ENCODE data around the gene SLC35B4.

SLC35B4 gene, protein sequence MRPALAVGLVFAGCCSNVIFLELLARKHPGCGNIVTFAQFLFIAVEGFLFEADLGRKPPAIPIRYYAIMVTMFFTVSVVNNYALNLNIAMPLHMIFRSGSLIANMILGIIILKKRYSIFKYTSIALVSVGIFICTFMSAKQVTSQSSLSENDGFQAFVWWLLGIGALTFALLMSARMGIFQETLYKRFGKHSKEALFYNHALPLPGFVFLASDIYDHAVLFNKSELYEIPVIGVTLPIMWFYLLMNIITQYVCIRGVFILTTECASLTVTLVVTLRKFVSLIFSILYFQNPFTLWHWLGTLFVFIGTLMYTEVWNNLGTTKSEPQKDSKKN

DNA sequence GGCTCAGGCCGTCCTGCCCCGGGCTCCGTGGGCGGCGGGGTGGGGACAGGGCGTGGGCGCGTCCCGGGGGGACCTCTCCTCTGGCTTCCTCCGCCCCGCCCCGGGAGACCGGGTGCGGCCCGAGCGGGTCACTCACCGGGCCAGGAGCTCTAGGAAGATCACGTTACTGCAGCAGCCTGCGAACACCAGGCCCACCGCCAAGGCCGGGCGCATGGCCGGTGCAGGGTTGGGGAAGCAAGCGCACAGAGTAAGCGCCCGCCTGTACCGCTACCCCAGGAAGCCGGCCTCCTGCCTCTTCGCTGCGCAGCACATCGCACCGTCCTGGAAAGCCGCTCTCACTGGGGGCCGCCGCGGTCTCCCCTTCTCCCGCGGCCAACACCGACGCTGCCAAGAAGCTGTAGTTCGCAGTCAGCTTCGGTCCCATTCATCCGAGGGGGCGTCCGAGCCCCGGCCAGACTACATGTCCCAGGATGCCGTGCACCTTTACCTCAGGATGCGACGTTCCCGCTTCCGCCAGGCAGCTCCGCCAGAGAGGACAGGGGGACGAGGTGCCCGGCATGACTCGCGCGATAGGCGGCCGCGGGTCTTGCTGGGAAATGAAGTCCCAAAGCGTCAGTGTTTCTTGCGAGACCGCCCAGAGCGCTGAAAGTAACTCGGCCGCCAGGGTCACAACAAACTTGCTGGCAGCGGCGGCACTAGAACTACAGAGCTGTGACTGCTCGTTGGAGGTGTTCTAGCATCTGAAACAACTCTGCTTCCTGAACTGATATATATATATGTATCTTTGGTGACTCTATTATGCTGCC is at the start of gene SLC35B4:
TSS of gene SLC35B4 (minus strand) at position 392 of the 806 bp plus-strand sequence. CDS start at position 213, 179 bp downstream.
- DNase-seq = peak; percentile 95

DNA sequence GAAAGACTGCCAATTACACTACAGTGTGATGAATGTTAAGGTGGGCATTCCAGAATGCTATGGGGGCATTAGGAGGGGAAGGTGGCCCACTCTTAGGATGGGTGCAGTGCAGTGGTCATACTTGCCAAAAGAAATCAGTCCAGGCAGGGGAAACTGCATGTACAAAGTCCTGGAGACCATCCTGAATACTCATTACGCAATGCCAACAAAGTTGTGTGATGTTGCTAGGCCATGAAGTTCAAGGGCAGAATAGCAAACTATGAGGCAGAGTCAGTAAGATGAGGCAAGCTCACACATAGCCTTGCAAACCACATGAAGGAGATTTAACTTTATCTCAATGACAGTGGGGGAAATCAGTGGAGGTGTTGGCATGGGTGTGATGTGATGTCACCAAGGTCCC is 49.8 kb upstream of the SLC35B4 start:
- no peak for DNase-seq

DNA sequence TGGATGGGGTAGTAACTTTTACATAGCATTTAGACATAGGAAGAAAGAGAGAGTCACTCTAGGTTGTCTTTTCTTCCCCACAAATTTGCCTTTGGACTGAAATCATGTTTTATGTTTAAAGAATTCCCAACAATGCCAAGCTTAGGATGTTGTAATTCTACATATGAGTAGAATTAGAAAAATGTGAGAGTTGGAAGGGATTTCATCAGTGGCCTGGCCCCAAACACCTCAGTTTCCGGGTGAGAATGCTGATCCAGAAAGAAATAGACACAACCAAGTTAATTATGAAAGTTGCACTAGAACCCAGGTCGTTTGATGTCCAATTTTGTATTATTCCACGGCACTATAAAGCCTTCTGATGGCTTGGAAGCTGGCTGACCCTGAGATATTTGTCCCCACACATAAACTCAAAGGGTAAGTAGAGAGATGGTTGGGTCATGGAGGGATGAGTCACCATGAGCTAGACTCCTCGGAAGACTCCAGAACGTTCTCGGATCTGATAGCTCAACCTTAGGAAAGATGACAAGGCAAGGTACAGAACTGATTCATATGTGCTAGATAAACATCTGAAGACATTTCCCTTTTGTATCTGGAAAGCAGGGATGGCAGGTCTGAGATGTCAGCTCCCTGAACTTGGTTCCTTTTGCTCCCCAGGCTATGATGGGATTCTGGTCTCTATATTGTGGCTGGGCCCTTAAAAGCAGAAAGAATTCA is 48.8 kb upstream of the SLC35B4 start:
- no peak for DNase-seq

DNA sequence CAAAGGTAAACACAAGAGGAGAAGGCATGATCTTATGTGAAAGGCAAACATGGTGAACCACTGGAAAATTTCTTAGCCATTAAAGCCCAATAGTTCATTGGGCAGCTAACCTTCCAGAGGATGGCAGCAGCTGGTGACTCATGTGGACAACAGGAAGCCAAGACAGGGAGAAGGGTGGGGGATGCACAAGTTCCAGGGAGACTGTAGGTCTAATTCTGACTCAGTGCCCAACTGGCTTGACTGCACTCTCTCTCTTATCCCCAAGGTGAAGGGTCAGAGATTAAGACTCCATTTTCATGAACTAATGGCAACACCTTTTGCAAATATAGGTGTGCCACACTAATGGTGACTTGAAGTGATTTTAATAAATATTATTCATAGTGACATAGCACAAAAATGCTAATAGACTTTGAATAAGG is 47.9 kb upstream of the SLC35B4 start:
- no peak for DNase-seq

DNA sequence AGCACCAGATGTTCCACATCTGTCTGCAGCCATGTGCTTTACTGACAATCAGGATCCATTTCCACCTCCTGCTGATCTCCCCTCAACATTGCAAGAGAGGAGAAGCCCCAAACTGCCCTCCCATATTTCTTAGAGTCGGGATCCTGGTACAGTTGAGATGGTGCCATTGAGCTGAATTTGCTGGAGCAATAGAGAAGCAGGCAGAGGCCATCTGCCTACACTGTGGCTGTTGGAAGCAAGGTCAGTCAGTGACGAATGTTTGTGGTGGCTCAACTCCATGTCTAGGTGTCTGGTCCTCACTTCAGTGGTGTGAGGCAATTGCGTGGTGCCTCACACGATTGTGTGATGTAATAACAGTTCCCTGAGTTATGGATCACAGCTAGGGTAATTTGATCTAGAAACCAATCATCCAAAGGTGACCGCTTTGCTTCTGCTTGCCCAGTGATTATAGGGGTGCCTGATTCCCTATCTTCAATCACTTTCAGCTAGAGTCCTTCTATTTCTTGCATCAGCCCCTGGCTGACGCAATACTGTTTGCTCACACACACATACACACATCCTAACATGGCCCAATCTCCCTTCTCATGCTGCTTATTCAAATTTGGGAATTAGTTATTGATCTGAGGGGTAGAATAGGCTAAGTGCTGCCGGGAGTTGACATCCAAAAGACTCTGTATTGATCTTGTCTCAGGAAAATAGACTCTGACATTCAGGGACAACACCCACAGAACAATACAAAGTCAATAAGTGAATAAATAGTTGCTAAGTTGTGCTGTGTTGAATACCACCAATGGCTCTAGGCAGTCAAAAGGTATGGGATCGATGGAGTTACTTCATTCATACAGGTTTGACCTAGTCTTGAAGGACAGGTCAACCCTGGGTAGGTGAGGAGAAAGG is 46.1 kb upstream of the SLC35B4 start:
- no peak for DNase-seq

DNA sequence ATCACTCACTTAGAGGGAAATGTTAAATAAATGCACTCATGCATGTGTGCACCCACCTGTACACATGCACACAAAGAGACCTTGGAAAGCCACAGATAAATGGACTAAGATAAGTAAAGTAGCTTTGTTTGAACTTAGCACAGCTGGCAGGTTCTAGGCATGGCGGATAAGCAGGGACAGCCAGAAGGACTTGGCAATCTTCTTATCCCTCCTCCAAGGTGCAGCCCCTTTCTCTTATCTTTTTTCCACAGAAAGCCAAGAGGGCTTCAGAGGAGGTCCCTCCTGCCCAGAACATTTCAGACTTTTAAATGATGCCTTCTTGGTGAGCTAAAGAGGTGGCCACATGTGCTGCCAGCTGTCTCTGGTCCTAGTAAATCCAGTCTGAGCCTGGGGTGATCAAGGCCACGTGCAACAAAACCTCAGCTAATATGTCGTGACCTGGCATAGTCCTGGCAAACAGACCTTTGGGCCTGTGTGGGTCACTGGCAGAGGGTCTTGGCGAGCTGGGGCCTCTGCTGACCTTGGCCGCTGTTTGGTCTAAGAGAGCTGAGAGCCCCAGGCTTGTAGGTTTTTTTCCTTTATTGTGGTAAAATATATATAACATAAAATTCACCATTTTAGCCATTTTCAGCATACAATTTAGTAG is 43.2 kb upstream of the SLC35B4 start:
- no peak for DNase-seq

DNA sequence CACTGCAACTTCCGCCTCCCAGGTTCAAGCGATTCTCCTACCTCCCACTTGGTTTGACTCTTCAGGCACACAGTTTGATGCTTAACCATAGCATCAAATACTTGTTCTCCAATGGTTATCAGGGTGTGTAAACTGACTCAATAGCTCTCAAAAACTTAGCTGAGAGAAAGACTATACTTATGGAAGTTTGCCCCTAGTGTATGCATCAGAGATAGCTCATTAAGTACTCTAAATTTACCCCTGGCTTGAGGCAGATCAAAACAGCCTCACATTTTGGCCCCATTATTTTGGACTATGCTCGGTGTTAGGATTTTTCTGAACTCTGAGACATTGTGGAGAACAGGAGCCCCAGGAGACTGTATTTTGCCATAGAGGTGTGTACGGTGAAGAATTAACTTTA is 40.8 kb upstream of the SLC35B4 start:
- DNase-seq = no peak

DNA sequence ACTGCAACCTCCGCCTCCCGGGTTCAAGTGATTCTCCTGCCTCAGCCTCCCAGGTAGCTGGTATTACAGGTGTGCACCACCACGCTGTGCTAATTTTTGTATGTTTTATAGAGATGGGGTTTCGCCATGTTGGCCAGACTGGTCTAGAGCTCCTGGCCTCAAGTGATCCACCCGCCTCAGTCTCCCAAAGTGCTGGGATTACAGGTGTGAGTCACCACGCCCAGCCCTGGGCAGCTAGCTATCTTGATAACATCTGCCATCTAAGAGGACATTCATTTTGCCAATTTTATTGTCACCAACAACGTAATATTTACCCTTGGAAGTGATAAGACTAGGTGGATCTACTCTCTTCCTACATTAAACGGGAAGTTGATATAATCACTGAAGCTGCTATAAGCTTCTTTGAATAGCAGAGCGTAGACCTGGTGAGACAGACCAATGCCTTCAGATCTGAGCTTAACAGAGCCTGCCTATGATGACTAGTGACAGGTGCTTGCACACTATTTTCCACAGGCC is 39.7 kb upstream of the SLC35B4 start:
- no peak for DNase-seq

DNA sequence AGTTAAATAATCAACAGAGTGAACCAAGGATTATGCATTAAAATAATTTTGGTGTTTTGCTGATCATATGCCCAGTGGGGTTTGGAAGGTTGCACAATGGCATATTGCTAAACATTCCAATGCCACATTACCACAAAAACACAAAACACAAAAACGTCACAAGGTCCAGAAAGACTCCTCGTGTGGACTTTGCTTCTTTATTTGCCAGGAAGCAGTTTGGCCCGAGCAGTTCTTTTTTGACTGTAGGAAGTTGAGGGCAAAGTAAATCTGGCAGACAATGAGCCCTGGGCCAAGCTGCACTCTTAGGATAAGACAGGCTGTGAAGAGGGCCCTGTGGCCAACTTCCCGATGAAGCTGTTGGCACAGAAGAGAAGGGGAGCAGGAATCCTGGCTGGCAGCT is 39.2 kb upstream of the SLC35B4 start:
- DNase-seq = no peak

DNA sequence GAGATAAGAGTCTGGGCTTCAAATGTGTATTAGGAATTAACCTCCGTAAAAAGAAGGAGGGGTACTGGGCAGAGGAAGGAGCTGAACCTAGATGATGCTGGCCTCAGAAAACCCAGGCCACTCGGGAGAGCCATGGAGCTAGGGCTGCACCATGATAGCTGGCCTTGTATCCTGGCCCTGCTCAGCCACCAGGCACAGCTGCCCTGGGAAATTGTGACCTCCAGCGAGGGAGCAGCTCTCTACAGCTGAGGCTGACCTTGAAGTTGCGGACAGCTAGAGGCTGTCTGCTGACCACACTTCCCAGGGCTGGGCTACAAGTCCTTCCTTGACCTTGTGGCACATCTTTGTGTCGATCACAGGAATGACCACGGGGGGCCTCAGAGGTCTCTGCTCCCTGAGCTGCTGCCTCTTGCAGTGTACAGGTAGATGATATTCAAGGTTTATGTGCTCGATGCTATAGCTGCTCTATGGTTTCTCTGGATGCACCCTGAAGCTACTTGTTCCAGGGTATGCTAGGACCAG is 38.3 kb upstream of the SLC35B4 start:
- DNase-seq = no peak

DNA sequence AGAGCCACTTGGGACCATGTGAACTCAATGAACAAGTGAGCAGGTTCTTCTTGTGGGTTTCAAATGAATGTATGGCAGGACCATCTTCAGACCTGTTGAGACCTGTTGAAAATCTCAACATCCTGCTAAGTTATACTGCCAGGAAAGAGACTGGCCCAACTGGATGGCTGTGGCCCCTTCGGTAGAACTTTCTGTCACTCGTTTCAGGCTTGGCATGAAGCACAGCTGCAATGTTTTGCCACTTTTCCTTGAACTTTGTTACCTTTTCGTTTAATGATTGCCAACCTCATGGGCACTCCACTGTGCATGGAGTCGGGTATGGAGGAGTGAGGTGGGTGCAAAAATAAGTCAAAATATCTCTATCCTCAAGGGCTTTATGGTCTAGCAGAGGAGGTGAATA is 36.7 kb upstream of the SLC35B4 start:
- no peak for DNase-seq

DNA sequence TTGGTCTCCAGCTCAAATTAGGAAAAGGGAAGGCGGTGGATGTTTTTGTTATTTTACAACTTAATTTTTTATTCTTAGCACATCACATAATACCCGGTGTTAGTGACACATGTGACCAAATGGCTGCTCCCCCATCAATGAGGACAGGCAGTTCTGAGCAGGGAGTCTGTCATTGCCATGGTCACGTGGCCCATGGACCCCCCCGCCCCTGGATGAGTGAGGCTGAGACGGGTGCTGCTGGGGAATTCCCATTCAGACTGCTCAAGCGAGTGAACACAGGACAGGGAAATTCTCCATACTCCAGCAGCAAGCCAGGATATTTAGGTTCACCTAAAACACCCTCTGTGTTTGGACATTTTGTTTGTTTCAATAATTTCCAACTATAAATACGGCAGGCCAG is 34.7 kb upstream of the SLC35B4 start:
- no peak for DNase-seq

DNA sequence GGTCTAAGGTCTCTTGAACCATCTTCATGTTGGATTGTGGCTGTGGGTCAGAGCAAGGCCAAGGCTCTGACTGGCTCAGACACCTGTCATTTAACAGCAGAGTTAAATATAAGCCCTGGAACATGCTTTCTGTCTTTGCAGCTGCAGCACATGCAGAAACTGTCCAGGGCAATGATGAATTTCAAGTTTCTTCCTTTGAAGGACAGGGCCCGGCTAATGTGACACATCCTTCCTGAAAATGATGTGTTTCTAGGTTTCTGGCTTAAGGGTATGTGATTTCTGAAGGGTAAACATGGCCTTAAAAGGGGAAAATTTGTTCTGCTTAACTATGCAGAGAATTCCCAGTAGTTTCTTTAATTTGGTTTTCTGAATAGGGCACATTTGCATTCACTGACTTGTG is 34.0 kb upstream of the SLC35B4 start:
- DNase-seq = no peak

DNA sequence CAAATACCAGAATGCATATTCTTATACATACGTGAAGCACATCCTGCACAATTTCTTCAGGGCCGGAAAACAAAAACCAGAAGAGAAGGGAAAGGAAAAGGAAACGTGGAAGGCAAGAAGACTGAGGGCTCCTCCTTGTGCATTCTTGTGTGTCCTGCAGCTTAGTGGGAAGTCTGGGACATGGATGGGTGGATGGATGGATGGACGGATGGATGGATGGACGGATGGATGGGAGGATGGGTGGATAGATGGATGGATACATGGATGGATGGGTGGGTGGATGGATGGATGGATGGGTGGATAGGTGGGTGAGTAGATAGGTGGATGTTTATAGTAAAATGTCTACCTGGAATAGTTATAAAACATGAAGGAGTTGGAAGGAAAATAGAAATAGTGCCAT is 30.8 kb upstream of the SLC35B4 start:
- DNase-seq = no peak

DNA sequence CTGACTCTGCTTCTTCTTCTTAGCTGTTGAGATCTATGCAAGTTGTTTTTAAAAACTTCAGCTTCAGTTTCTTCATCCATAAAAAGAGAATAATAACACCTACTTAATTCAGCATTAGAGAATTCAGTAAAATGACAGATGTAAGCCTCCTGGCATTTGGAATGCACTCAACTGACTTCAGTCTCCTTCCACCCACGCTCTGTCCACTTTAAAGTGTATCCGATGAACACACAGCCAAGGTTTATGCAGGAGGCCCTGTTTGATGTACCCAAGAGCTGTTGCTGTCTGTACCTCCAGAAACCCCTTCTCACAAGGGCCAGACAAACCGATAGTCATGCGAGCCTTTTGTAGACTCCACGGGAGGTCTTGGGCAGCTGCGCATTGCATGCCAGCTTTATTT is 27.1 kb upstream of the SLC35B4 start:
- no peak for DNase-seq

DNA sequence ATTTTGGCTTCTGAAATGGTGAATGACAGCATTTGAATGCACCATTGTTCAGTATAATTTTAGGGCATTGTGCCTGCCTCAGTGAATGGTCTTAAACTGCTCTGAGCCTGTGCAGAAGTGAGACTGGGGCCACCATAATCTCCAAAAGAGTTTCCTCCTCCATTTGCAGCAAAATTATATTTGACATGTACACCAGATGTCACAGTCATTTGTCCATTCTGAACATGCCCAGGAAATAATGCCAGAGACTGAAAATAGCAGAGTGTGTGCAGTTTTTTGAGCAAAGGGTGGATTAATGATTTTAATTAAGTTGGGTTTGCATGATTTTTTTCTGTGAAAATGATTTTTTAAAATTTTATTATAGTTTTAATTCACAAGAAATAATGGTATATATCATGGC is 26.4 kb upstream of the SLC35B4 start:
- no peak for DNase-seq

DNA sequence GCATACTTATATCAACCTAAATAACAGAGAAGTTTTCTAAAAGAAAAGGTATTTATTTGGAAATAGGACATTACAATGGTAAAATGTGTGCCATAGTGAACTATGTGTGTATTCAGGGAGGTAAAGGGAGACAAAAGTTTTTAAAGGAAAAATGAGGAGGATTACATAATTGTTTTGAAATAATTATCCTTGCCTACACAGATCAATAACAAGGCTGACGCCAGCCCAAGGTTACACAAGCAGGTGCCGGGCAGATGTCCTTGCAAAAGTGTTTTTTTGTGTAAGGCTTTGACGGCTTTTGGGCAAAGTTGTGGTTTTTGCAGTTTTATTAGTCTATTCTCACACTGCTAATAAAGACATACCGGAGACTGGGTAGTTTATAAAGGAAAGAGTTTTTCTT is 22.7 kb upstream of the SLC35B4 start:
- DNase-seq = no peak

DNA sequence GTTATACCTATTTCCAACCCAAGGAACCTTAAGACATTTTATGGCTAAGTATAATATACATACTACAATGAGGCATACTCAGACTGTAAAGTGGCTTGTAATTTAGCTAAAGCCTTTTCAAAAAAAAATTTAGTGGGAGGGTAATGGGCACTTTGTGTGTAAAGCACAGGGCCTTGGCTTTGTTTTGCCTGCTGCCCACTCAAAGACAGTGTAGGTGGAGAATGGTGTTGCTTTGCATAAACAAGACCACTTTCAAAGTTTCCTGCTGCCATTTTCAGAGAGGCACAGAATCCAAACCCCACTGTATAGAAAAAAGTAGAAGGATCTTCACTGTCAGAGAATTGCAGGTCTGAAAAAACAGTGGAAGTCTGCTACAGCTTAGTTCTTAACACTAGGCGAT is 21.2 kb upstream of the SLC35B4 start:
- DNase-seq = no peak

DNA sequence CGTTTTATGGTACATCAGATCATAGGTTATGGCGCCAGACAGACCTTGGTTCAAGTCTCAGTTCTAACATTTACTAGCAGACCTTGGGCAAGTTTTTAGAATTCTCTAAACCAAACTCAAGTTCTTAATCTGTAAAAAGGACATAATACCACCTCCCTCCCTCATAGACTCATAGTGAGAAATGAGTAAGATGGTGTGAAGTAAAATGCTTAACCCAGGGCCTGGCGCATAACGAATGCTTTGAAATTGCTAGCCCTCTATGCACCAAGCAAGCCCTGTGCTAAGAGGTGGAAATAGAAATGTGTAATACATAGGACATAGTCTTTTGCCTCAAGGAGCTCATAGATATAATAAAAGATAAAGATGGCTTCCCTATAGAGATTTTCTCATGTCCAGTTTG is 17.7 kb upstream of the SLC35B4 start:
- DNase-seq = no peak

DNA sequence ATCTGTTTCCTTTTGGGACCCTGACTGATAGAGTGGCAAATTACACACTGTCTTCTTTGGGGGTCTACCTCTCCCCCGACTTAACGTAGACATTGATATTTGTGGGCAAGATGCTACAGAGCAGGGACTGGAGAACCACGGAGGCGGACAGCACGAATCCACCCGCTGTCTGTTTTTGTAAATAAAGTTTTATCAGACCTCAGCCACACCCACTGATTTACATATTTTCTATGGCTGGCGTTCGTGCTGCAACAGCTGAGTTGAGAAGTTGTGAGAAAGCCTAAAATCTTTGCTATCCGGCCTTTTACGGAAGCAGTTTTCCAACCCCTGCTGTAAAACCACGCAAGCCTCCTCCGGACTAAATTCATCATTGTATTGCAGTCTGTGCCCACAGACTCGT is 17.2 kb upstream of the SLC35B4 start:
- no peak for DNase-seq

DNA sequence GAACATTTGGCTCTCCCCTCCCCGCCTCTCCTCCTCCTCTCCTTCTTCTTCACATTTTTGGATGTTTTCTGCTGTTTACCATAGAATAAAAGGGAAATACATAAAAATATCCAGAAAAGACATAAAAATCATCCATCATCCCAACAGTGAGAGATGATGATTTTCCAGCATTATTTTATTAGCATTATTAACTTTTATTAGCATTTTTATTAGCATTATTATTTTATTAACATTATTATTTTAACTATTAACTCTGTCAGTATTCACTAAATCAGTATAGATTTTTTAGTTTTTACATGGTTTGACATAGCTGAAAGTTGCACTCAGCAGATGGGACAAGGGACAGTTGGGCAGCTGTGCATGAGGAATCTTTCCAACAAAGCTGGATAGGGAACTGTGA is 16.2 kb upstream of the SLC35B4 start:
- DNase-seq = no peak

DNA sequence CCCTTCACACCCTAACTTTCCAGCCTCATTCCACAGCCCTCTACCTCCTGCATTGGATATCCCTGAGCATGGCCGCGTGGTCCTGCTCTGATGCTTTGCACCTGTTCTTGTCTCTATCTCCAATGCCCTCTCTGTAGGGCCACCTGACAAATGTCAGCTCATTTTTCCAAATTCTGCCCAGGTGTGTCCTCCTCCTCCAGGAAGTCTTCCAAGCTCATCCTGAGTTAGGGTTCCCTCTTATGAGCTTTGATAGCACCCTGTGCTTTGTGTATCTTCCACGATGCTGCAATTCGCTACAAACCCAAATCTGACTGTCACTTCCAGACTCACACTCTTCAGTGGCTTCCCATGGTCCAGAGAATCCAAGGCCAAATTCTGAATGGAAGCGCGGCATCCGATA is 14.7 kb upstream of the SLC35B4 start:
- no peak for DNase-seq
